Mucosa of stomach (tissue), 1 donor: ENCODE measurements around the gene WDHD1.
"Not testable (repeated sequence)": the region's sequence is repeated elsewhere in the genome, so short reads cannot be mapped to it uniquely, and the experiment has no call there.

ENCODE experiments used
- H3K27me3 ChIP-seq: one replicate; pipeline ENCODE4 v1.7.0; 2013; ENCODE audit warnings: mild to moderate bottlenecking, low read length; ENCODE audit not compliant: control insufficient read depth, insufficient read depth
- H3K36me3 ChIP-seq: one replicate; pipeline ENCODE4 v1.7.0; 2013; ENCODE audit warnings: low read length; ENCODE audit not compliant: control insufficient read depth, insufficient read depth
- H3K4me1 ChIP-seq: one replicate; pipeline ENCODE4 v1.7.0; 2013; ENCODE audit warnings: mild to moderate bottlenecking, low read length; ENCODE audit not compliant: control insufficient read depth, insufficient read depth
- H3K4me3 ChIP-seq: one replicate; pipeline ENCODE4 v1.7.0; 2013; ENCODE audit warnings: low read length
- H3K9ac ChIP-seq: one replicate; pipeline ENCODE4 v1.7.0; 2013; ENCODE audit warnings: mild to moderate bottlenecking, low read length, moderate library complexity
- H3K9me3 ChIP-seq: one replicate; pipeline ENCODE4 v1.7.0; 2013; ENCODE audit warnings: mild to moderate bottlenecking, low read length, moderate library complexity; ENCODE audit not compliant: control insufficient read depth
- donor health status: Pancreatic carcinoma.

WDHD1 gene

DNA sequence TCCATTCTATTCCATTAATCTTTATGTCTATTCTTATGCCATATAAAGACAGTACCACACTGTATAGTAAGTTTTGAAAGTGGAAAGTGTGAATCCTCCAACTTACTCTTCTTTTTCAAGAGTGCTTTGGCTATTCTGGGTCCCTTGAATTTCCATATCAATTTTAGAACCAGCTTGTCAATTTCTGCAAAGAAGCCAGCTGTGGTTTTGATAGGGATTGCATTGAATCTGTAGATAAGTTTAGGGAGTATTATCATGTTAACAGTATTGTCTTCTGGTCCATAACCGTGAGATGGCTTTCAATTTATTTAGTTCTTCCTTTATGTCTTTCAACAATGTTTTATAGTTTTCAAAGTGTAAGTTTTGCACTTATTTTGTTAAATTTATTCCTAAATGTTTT, 90.1 kb downstream of the WDHD1 start:
- Histone ChIP-seq H3K27me3 (no peaks in the 10 kb centered on the region), H3K36me3 (no peaks in the 10 kb centered on the region), H3K9ac (no peak overlapping the region), H3K9me3 (no peaks in the 10 kb centered on the region), H3K4me1 (no peaks in the 10 kb centered on the region), H3K4me3 (no peak overlapping the region)

DNA sequence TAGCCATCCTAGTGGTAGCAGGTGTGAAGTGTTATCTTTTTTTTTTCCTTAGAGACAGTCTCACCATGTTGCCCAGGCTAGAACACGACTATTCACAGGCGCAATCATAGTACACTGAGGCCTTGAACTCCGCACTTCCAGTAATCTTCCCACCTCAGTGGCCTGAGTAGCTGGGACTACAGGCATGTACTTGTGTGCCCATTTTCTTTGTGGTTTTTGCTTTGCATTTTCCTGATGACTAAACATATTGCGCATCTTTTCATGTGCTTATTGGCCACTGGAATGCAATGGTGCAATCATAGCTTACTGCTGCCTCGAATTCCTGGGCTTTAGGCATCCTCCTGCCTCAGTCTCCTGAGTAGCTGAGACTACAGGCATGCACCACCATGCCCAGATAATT, 90.9 kb downstream of the WDHD1 start:
- Histone ChIP-seq H3K36me3 (no peaks in the 10 kb centered on the region), H3K4me3 (no peak overlapping the region), H3K27me3 (no peaks in the 10 kb centered on the region), H3K9ac (no peak overlapping the region), H3K9me3 (no peaks in the 10 kb centered on the region), H3K4me1 (no peaks in the 10 kb centered on the region)

DNA sequence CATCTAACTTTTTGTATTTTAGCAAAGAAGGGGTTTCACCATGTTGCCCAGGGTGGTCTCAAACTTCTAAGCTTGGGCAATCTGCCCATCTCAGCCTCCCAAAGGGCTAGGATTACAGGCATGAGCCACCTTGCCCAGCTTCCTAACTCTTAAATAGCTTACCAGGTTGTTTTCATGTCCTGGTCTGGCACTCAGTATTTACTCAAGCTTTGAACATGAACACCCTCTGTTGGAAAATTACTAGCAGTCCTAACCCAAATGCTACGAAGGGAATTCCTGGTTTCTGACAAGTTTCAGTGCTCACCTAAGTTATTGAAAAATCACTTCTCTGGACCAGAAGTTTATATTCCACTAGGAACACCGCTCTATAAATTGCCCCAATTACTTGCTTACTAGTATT, 91.8 kb downstream of the WDHD1 start:
- Histone ChIP-seq H3K27me3 (no peaks in the 10 kb centered on the region), H3K36me3 (no peaks in the 10 kb centered on the region)

DNA sequence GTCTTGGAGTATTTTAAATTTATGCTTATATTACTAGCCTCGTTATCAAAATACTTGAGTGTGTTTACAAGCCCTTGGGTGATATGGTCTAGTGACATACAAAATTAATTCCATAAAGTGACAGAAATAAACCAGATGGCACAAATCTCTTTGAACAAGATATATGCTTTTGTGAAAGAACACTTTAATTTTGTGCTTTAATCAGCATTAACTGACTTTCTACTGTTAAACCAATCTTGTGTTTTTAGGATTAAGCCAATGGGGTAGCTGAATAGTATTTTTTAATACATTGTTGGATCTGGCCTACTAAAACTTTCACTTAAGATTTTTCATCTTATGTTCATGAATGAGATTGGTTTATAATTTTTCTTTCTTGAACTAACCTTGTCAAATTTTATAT, 93.9 kb downstream of the WDHD1 start:
- Histone ChIP-seq H3K4me3 (no peak overlapping the region), H3K4me1 (no peaks in the 10 kb centered on the region), H3K9ac (no peak overlapping the region), H3K36me3 (no peaks in the 10 kb centered on the region), H3K27me3 (no peaks in the 10 kb centered on the region), H3K9me3 (no peaks in the 10 kb centered on the region)

More for the DNA sequence above, 91.8 kb downstream of the WDHD1 start:
- Histone ChIP-seq H3K9ac (no peak overlapping the region), H3K4me3 (no peak overlapping the region), H3K4me1 (no peaks in the 10 kb centered on the region), H3K9me3 (no peaks in the 10 kb centered on the region)

DNA sequence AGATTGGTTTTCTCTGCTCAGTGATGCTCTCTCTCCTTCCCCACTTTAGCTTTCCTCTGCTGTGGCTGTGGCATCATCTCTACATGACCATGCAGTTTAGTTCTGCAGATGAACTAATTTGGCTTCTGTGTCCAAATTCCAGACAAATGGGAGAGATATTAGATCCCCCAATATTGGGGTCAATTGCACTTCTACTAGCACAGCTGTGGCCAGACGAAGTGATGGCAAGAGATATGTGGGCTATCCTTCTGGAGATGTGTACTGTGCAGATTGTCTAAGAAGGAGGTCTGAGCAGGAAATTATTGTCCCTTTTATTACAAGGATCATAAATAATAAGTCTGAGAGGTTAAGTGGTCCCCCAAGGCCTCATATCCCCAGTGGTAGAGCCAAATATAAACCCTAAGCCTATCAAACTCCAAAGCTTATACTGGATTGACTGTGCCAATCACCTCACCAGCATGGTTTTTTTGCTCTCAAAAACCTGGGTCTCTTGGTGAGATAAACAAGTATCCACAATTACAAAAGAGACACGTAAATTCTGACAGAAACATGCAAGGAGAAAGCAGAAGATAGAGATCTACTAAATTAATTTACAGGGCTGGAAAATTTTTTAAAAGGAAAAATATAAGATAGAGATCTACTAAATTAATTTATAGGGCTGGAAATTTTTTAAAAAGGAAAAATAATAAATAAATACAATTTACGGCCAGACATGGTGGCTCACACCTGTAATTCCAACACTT, 95.1 kb downstream of the WDHD1 start:
- Histone ChIP-seq H3K4me3 (no peak overlapping the region), H3K9me3 (no peaks in the 10 kb centered on the region), H3K9ac (no peak overlapping the region)

DNA sequence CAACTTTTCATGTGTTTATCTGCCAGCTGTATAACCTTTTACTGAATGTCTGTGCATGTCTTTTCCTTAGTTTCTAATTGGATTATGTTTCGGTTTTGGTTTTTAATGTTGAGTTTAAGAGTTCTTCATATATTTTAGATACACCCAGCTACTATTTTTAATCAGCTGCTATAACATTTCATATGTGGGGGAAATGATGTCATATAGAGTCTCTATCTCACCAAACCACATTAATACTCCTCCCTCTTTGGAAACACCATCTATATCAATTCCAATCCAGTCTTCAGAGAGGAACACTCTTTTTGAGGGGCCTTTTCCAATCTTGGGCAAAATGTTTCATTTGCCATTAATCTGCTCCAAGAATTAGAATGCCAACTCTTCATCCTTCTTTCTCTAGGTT, 95.8 kb downstream of the WDHD1 start:
- Histone ChIP-seq H3K36me3 (no peaks in the 10 kb centered on the region), H3K27me3 (no peaks in the 10 kb centered on the region), H3K4me3 (no peak overlapping the region), H3K9me3 (no peaks in the 10 kb centered on the region), H3K4me1 (no peaks in the 10 kb centered on the region), H3K9ac (no peak overlapping the region)

More for the DNA sequence above, 95.1 kb downstream of the WDHD1 start:
- Histone ChIP-seq H3K36me3 (no peaks in the 10 kb centered on the region), H3K4me1 (no peaks in the 10 kb centered on the region), H3K27me3 (no peaks in the 10 kb centered on the region)

DNA sequence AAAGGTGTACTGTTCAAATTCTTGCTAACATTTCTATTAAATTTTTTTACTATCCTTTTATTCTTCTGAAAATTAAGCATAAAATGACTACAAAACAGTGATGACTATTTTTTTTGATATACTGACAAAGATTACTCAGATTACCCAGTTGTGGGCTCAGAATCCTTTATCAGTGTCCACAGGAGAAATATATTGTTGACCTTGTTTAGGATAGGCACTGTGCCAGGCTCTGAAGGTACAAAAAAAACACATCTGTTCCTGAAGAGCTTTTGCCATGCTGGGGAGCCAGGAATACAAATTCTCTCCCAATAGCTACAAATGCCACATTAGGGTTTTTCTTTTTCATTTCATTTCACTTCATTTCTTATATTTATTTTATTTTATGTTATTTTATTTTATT, 97.3 kb downstream of the WDHD1 start:
- Histone ChIP-seq H3K27me3 (no peaks in the 10 kb centered on the region), H3K36me3 (no peaks in the 10 kb centered on the region), H3K4me3 (no peak overlapping the region)

DNA sequence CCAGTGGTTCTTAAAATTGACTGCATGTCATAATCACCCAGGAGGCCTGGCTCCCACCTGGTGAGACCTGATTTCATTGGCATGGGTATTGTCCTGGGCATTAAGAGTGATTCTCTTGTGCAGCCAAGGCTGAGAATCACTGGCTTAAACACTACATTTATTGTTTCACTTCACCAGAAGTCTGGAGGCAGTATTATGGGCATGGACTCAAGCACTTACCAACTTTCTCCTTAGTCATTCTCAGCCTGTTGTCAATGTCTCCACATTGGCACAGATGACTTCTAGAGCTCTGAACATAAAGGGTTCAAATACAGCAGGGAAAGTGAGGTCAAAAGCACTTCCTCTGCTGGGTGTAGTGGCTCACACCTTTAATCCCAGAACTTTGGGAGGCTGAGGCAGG, 98.7 kb downstream of the WDHD1 start:
- no peaks in the 10 kb centered on the region for H3K27me3 ChIP-seq
- H3K4me1 ChIP-seq = no peaks in the 10 kb centered on the region
- no peaks in the 10 kb centered on the region for H3K9me3 ChIP-seq
- no peak overlapping the region for H3K9ac ChIP-seq
- no peak overlapping the region for H3K4me3 ChIP-seq
- H3K36me3 ChIP-seq = no peaks in the 10 kb centered on the region

More for the DNA sequence above, 97.3 kb downstream of the WDHD1 start:
- Histone ChIP-seq H3K9me3 (no peaks in the 10 kb centered on the region), H3K4me1 (no peaks in the 10 kb centered on the region), H3K9ac (no peak overlapping the region)

DNA sequence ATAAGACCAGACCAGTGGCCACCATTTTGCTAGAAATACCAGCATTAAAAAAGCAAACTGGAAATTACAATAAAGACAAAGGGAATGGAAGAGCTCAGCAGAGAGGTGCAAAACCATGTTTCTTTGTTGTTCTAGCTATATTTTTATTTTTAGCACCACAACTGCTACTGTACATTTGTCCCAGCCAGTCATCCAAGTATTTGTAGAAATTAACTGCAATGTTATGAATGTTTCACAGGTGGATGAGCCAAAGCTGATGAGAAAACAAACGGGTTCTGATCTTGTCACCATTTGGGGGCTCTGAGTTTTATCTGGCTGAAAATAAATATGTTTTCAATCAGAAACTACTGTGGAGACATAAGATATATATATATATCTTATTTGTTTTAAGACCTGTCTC, 99.3 kb downstream of the WDHD1 start:
- Histone ChIP-seq H3K27me3 (no peaks in the 10 kb centered on the region), H3K9me3 (no peaks in the 10 kb centered on the region), H3K4me3 (no peak overlapping the region), H3K9ac (no peak overlapping the region), H3K4me1 (no peaks in the 10 kb centered on the region), H3K36me3 (no peaks in the 10 kb centered on the region)

DNA sequence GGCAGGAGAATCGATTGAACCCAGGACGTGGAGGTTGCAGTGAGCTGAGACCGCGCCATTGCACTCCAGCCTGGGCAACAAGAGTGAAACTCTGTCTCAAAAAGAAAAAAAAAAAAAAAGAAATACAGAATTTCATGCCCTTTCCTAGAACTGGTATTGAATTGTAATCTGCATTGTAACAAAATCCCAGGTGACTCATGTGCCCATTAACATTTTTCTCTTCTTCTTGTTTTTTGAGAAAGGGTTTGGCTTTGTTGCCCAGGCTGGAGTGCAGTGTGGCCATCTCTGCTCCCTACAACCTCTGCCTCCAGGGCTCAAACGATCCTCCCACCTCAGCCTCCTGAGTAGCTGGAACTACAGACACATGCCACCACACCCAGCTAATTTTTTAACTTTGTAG, 100.3 kb downstream of the WDHD1 start:
- not testable (repeated sequence) for H3K27me3 ChIP-seq, H3K36me3 ChIP-seq, H3K9ac ChIP-seq, H3K4me1 ChIP-seq, H3K9me3 ChIP-seq, H3K4me3 ChIP-seq

DNA sequence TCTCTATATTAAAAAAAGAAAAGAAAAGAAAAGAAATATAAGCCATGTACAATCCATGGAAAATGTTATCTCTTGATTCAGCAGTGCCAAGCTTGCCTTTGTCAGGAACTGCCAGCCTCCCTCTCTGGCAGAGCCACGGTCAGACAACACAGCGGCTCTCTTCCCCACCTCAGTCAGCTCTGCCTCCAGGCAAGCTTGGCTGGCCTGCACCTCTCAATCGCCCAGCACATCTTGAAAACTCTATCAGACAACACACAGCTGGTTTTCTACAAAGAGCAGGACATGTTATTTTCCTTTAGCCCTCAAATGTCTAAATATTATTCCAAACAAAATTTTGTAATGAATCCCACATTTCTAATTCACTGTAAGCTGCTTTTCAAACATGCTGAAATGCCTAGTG, 104.3 kb downstream of the WDHD1 start:
- H3K36me3 ChIP-seq = no peaks in the 10 kb centered on the region
- H3K27me3 ChIP-seq = no peaks in the 10 kb centered on the region
- no peaks in the 10 kb centered on the region for H3K4me1 ChIP-seq
- no peak overlapping the region for H3K4me3 ChIP-seq
- no peak overlapping the region for H3K9ac ChIP-seq
- no peaks in the 10 kb centered on the region for H3K9me3 ChIP-seq

DNA sequence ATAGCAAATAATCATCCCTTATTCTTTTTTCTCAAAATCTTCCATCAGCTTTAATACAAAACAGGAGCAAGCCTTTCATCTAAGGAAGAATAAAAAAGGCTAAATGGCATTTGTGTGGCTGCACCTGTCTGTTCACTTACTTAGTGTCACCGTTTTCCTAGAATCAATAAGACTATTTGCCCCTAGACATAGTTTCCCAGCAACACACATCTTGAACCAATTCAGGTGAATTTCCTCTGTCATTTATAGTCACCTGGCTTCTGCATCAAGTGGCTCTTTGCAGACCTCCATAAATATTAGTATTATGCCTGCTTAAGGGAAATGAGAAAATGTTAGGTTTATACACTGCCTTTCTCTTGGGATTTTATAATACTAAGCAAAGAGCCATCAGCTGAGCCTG, 106.8 kb downstream of the WDHD1 start:
- H3K9ac ChIP-seq = no peak overlapping the region
- H3K4me1 ChIP-seq = no peaks in the 10 kb centered on the region
- H3K27me3 ChIP-seq = no peaks in the 10 kb centered on the region
- no peaks in the 10 kb centered on the region for H3K36me3 ChIP-seq
- no peaks in the 10 kb centered on the region for H3K9me3 ChIP-seq
- no peak overlapping the region for H3K4me3 ChIP-seq

DNA sequence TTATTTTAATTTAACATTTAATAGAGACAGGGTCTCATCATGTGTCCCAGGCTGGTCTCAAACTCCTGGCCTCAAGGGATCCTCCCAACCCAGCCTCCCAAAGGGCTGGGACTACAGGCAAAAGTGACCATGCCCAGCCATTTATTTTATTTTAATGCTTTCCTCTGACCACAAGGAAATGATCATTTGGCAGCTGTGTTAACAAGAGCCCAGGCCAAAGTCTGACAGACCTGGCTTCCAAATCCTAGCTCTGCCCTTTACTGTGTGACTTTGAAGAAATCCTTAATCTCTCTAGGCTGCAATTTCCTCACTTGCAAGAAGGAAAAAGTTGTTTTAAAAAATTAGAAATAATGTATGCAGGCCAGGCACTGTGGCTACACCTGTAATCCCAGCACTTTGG, 107.6 kb downstream of the WDHD1 start:
- H3K4me1 ChIP-seq = no peaks in the 10 kb centered on the region
- H3K9ac ChIP-seq = no peak overlapping the region
- no peaks in the 10 kb centered on the region for H3K36me3 ChIP-seq
- H3K27me3 ChIP-seq = no peaks in the 10 kb centered on the region
- no peaks in the 10 kb centered on the region for H3K9me3 ChIP-seq
- H3K4me3 ChIP-seq = no peak overlapping the region
